SU-DHL-6 (cell line): ENCODE data around the gene RABL3.

Experiments
- H2AFZ ChIP-seq: fragments of 200-600 bp; sonication (generic); 2 replicates; pipeline ENCODE4 v1.6.1; 2014; ENCODE audit warnings: low read depth, mild to moderate bottlenecking, moderate library complexity, mixed read lengths, antibody characterized with exemption, low read length; ENCODE audit not compliant: severe bottlenecking
- H3F3A ChIP-seq: fragments of 200-600 bp; shearing (Covaris generic); 2 replicates; pipeline ENCODE4 v1.6.0; 2016; ENCODE audit warnings: antibody characterized with exemption, mild to moderate bottlenecking; ENCODE audit not compliant: insufficient read depth
- H3K27ac ChIP-seq: fragments of 200-600 bp; sonication (generic); 2 replicates; pipeline ENCODE4 v1.5.1; 2016; ENCODE audit warnings: low read depth, mild to moderate bottlenecking, low read length, moderate library complexity, mixed read lengths
- H3K27me3 ChIP-seq: fragments of 200-600 bp; sonication (generic), shearing (Covaris generic); 2 replicates; pipeline ENCODE4 v1.6.0; 2014; ENCODE audit warnings: mild to moderate bottlenecking, low read length
- H3K36me3 ChIP-seq: fragments of 200-600 bp; sonication (generic); 2 replicates; pipeline ENCODE4 v1.6.1; 2014; ENCODE audit warnings: mild to moderate bottlenecking, low read length, mixed read lengths
- H3K4me2 ChIP-seq: fragments of 300-600, 200-600 bp; shearing (Covaris generic), sonication (generic); 2 replicates; pipeline ENCODE4 v1.6.0; 2014; ENCODE audit warnings: low read length, low read depth, mild to moderate bottlenecking; ENCODE audit not compliant: poor library complexity, severe bottlenecking
- H3K4me3 ChIP-seq: fragments of 200-600 bp; sonication (generic); 2 replicates; pipeline ENCODE4 v1.5.1; 2014; ENCODE audit warnings: antibody characterized with exemption, low read length, mild to moderate bottlenecking, mixed read lengths; ENCODE audit not compliant: insufficient read depth, poor library complexity, severe bottlenecking
- H3K79me2 ChIP-seq: fragments of 200-600 bp; sonication (generic); 2 replicates; pipeline ENCODE4 v1.6.1; 2014; ENCODE audit warnings: mild to moderate bottlenecking, low read length, moderate library complexity; ENCODE audit not compliant: insufficient read depth
- H3K9ac ChIP-seq: fragments of 200-600 bp; sonication (generic); 2 replicates; pipeline ENCODE4 v1.7.0; 2014; ENCODE audit warnings: mild to moderate bottlenecking, low read length
- H3K9me2 ChIP-seq: fragments of 200-600 bp; sonication (generic); replicated peaks from 2 replicates; pipeline ENCODE4 v1.6.1; 2014; ENCODE audit warnings: low read length; ENCODE audit not compliant: insufficient read depth
- H3K9me3 ChIP-seq: fragments of 200-600 bp; sonication (generic); 2 replicates; pipeline ENCODE4 v1.6.1; 2014; ENCODE audit warnings: low read length, mixed read lengths; ENCODE audit not compliant: insufficient read depth
- H4K20me1 ChIP-seq: fragments of 200-600 bp; sonication (generic); 2 replicates; pipeline ENCODE4 v1.6.1; 2014; ENCODE audit warnings: low read depth, mild to moderate bottlenecking, antibody characterized with exemption, low read length, moderate library complexity, mixed read lengths
- EZH2phosphoT487 ChIP-seq: fragments of 200-600 bp; sonication (generic), shearing (Covaris generic); conservative IDR thresholded peaks from 2 replicates; pipeline ENCODE4 v1.6.1; 2018; ENCODE audit warnings: mild to moderate bottlenecking, antibody characterized with exemption, low read length, moderate library complexity, mixed read lengths
- TF ChIP-seq, protein P1 (sequence below): fragments of 200-600 bp; sonication (generic); IDR thresholded peaks from one replicate; pipeline ENCODE4 v1.5.1; 2017; ENCODE audit warnings: antibody characterized with exemption, mild to moderate bottlenecking, low read length, moderate library complexity; ENCODE audit not compliant: insufficient read depth, poor library complexity, severe bottlenecking

The RABL3 gene

DNA sequence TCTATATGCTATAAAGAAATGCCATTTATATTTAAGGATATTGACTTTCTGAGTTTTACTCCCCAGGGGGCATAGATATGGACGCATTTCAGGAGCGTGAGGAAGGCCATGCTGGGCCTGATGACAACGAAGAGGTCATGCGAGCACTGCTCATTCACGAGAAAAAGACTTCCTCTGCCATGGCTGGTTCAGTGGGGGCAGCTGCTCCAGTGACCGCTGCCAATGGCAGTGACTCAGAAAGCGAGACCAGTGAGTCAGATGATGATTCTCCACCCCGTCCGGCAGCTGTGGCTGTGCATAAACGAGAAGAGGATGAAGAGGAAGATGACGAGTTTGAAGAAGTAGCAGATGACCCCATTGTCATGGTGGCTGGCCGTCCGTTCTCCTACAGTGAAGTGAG, 38.7 kb upstream of the RABL3 start:
- H3K27ac ChIP-seq, result no peak overlapping the region
- no peak overlapping the region for H3K4me2 ChIP-seq

GRCh38 chr3:120778776-120779175, 36.5 kb upstream of the RABL3 start:
- Histone ChIP-seq H3K36me3 (peaks cover 4% of the 10 kb centered on the region; the same call in 1 of the 2 replicates), H3K9ac (no peak overlapping the region), H3K27ac (no peak overlapping the region), H2AFZ (no peak overlapping the region), H3K4me3 (no peak overlapping the region), H3F3A (no peaks in the 10 kb centered on the region), H3K9me3 (no peaks in the 10 kb centered on the region), H3K4me2 (no peak overlapping the region), H3K27me3 (no peaks in the 10 kb centered on the region), H4K20me1 (no peaks in the 10 kb centered on the region), H3K79me2 (no peaks in the 10 kb centered on the region), H3K9me2 (no peaks in the 10 kb centered on the region)
- no peak for TF ChIP-seq EZH2phosphoT487
- TF ChIP-seq, protein P1, sequence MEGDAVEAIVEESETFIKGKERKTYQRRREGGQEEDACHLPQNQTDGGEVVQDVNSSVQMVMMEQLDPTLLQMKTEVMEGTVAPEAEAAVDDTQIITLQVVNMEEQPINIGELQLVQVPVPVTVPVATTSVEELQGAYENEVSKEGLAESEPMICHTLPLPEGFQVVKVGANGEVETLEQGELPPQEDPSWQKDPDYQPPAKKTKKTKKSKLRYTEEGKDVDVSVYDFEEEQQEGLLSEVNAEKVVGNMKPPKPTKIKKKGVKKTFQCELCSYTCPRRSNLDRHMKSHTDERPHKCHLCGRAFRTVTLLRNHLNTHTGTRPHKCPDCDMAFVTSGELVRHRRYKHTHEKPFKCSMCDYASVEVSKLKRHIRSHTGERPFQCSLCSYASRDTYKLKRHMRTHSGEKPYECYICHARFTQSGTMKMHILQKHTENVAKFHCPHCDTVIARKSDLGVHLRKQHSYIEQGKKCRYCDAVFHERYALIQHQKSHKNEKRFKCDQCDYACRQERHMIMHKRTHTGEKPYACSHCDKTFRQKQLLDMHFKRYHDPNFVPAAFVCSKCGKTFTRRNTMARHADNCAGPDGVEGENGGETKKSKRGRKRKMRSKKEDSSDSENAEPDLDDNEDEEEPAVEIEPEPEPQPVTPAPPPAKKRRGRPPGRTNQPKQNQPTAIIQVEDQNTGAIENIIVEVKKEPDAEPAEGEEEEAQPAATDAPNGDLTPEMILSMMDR, result no peak

More for the DNA sequence above, 38.7 kb upstream of the RABL3 start:
- Histone ChIP-seq H3F3A (no peaks in the 10 kb centered on the region), H3K36me3 (peaks cover 4% of the 10 kb centered on the region; the same call in 1 of the 2 replicates), H3K27me3 (no peaks in the 10 kb centered on the region), H3K4me3 (no peak overlapping the region), H4K20me1 (no peaks in the 10 kb centered on the region), H3K9me2 (no peaks in the 10 kb centered on the region), H3K79me2 (no peaks in the 10 kb centered on the region), H2AFZ (no peak overlapping the region), H3K9ac (no peak overlapping the region), H3K9me3 (no peaks in the 10 kb centered on the region)
- no peak for TF ChIP-seq EZH2phosphoT487
- TF ChIP-seq, protein P1, result no peak

DNA sequence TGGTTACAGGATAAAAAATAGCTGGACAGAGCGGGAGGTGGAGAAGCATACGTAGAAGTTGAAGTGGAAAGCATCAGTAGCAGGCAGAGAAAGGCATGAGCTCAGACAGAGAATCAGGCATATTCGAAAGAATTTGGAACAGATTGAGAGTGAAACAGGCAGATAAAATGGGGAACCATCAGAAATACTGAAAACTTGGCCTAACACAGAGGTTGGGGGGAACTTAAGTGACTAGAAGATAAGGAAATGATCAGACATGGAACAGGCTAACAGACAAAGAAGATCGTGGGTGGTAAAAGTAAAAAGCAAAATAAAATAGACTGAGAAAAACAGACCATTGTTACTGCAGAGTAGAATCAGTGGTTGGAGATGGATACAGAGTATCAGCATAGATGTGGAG, 33.1 kb upstream of the RABL3 start:
- Histone ChIP-seq H3K79me2 (0 out of 2 replicates have a peak, but pooled peaks cover 4% of the 10 kb centered on the region), H3K27ac (no peak overlapping the region), H2AFZ (no peak overlapping the region), H3K4me3 (no peak overlapping the region), H3K9me2 (no peaks in the 10 kb centered on the region), H3K27me3 (no peaks in the 10 kb centered on the region), H3K9me3 (no peaks in the 10 kb centered on the region), H3K9ac (no peak overlapping the region), H4K20me1 (no peaks in the 10 kb centered on the region), H3F3A (no peaks in the 10 kb centered on the region), H3K36me3 (peaks cover 10% of the 10 kb centered on the region; the same call in 1 of the 2 replicates), H3K4me2 (no peak overlapping the region)
- TF ChIP-seq, protein P1, result no peak
- TF ChIP-seq EZH2phosphoT487, result no peak
